Osteocyte (in vitro differentiated cells): Measurements from ENCODE around the gene P2RY4. TPM values are rescaled to one million over a fixed set of nuclear protein-coding genes. Genes with fewer than 3 reads are reported as not detected.

ENCODE experiments used
- DNase-seq: peaks from one replicate; pipeline ENCODE4 v3.0.0; 2021; ENCODE audit warnings: mixed read lengths; ENCODE audit not compliant: unreplicated experiment; ENCODE audit errors: extremely low spot score
- H3K27ac Mint-ChIP-seq: one replicate; pipeline ENCODE4 v1.8.0; 2021; ENCODE audit warnings: mild to moderate bottlenecking, mixed read lengths; ENCODE audit not compliant: unreplicated experiment
- H3K27me3 Mint-ChIP-seq: one replicate; pipeline ENCODE4 v1.8.0; 2021; ENCODE audit warnings: mixed read lengths; ENCODE audit not compliant: unreplicated experiment
- H3K36me3 Mint-ChIP-seq: one replicate; pipeline ENCODE4 v1.8.0; 2021; ENCODE audit warnings: mixed read lengths; ENCODE audit not compliant: unreplicated experiment
- H3K4me1 Mint-ChIP-seq: one replicate; pipeline ENCODE4 v1.8.0; 2021; ENCODE audit warnings: mixed read lengths; ENCODE audit not compliant: unreplicated experiment
- H3K4me3 Mint-ChIP-seq: one replicate; pipeline ENCODE4 v1.8.0; 2021; ENCODE audit warnings: mild to moderate bottlenecking, moderate library complexity, mixed read lengths; ENCODE audit not compliant: unreplicated experiment
- H3K9me3 Mint-ChIP-seq: one replicate; pipeline ENCODE4 v1.8.0; 2021; ENCODE audit warnings: mixed read lengths; ENCODE audit not compliant: unreplicated experiment
- long read RNA-seq: library from polyadenylated mRNA; unstranded; transcript quantifications from one replicate; pipeline ENCODE4 v2.0.0, GENCODE V29; 2021
- total RNA-seq: library from RNA; stranded (reverse); gene quantifications from 2 replicates; pipeline ENCODE4 v1.2.1, GENCODE V29; 2021
- TF ChIP-seq, protein P1 (sequence below): fragments of 200-600 bp; sonication (generic); IDR thresholded peaks from 2 replicates; pipeline ENCODE4 v1.5.0; 2021; ENCODE audit warnings: antibody characterized with exemption, mild to moderate bottlenecking, moderate library complexity

The P2RY4 gene
- total RNA-seq: 0.27 TPM in 1 of 2 replicates, not detected in the other
- long read RNA-seq: 0 reads

DNA sequence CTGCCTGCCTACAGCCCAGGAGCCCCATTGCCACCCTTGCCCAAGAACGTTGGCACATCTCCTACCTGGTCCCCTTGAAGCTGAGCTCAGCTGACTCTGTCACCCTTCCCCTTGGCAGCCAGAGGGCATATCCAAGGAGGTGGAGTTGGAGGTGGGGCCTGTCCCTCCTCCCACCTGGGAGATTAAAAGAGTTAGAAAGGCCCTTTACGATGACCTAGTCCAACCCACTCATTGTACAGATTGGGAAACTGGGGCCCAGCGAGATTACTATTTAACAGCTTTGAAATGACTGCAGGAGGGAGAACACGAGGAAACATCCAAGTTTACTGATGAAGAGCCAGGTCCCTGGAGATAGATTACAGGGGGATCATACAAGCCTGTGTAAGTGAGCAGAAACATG is at the start of gene P2RY4:
P2RY4 (minus strand) TSS at position 101 of the 400 bp plus-strand sequence. CDS start 580 bp downstream, outside the sequence.
- Mint-ChIP-seq H3K4me3 (no peak within 1 kb of the TSS), H3K27me3 (no peaks in the 10 kb centered on the region), H3K36me3 (no peaks in the 10 kb centered on the region), H3K27ac (no peak within 1 kb of the TSS), H3K4me1 (no peaks in the 10 kb centered on the region), H3K9me3 (peaks cover under 1% of the 10 kb centered on the region)
- no peak for DNase-seq
- TF ChIP-seq, protein P1, sequence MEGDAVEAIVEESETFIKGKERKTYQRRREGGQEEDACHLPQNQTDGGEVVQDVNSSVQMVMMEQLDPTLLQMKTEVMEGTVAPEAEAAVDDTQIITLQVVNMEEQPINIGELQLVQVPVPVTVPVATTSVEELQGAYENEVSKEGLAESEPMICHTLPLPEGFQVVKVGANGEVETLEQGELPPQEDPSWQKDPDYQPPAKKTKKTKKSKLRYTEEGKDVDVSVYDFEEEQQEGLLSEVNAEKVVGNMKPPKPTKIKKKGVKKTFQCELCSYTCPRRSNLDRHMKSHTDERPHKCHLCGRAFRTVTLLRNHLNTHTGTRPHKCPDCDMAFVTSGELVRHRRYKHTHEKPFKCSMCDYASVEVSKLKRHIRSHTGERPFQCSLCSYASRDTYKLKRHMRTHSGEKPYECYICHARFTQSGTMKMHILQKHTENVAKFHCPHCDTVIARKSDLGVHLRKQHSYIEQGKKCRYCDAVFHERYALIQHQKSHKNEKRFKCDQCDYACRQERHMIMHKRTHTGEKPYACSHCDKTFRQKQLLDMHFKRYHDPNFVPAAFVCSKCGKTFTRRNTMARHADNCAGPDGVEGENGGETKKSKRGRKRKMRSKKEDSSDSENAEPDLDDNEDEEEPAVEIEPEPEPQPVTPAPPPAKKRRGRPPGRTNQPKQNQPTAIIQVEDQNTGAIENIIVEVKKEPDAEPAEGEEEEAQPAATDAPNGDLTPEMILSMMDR: no peak

DNA sequence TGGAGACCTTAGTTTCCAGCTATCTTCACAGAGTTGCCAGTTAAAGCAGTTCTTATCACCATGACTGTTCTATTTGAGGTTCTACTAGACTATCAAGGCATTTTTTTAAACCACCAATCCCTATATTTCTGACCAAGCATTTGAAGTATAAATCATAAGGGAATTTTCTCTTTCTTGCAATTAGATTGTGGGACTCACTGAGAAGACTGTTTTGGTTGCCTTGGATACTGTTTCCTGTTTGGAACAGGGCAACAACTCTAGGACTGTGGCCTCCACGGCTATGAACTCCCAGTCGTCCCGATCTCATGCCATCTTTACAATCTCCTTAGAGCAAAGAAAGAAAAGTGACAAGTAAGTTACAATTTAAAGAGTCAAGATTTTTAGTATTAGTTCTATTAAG is 41.7 kb upstream of the P2RY4 start:
- TF ChIP-seq, protein P1: no peak
- Mint-ChIP-seq H3K27ac (peak overlapping the region; percentile 80), H3K27me3 (no peaks in the 10 kb centered on the region), H3K4me3 (no peak overlapping the region), H3K4me1 (peaks cover 12% of the 10 kb centered on the region), H3K36me3 (no peaks in the 10 kb centered on the region), H3K9me3 (peaks cover 4% of the 10 kb centered on the region)
- no peak for DNase-seq

DNA sequence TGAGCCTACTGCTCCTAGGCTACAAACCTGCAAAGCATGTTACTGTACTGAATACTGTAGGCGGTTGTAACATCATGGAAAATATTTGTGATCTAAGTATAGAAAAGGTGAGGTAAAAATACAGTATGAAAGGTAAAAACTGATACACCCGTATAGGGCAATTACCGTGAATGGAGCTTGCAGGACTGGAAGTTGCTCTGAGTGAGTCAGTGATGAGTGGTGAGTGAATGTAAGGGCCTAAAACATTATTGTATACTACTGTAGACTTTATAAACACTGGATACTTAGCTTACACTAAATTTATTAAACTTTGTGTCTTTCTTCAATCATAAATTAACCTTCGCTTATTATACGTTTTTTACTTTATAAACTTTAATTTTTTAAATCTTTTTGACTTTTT is 33.6 kb upstream of the P2RY4 start:
- TF ChIP-seq, protein P1: no peak
- Mint-ChIP-seq H3K9me3 (no peaks in the 10 kb centered on the region), H3K36me3 (no peaks in the 10 kb centered on the region), H3K27me3 (no peaks in the 10 kb centered on the region), H3K27ac (no peak overlapping the region), H3K4me3 (no peak overlapping the region), H3K4me1 (peaks cover 27% of the 10 kb centered on the region)
- DNase-seq: no peak

- H3K9me3 Mint-ChIP-seq: no peaks in the 10 kb centered on the region
- peaks cover 30% of the 10 kb centered on the region for H3K4me1 Mint-ChIP-seq
- no peaks in the 10 kb centered on the region for H3K27me3 Mint-ChIP-seq
- TF ChIP-seq, protein P1: no peak
- no peak overlapping the region for H3K4me3 Mint-ChIP-seq
- peaks cover 3% of the 10 kb centered on the region for H3K36me3 Mint-ChIP-seq
- peak overlapping the region; percentile 58 for H3K27ac Mint-ChIP-seq
- DNase-seq: no peak
Observed at GRCh38 chrX:70292788-70293187, 32.8 kb upstream of the P2RY4 start.

GRCh38 chrX:70289793-70290770 is 30.1 kb upstream of the P2RY4 start, which contains the start of the genes KIF4A and PDZD11:
Gene KIF4A, plus strand, starts transcription at chrX:70290104. Its CDS starts 355 bp downstream, at chrX:70290459.
Gene PDZD11, minus strand, starts transcription at chrX:70289927. Its CDS starts 586 bp downstream, at chrX:70289341.
- Mint-ChIP-seq H3K4me1 (peaks cover 30% of the 10 kb centered on the region), H3K36me3 (peaks cover 8% of the 10 kb centered on the region), H3K27ac (peak within 1 kb of the TSS; percentile 71), H3K9me3 (no peaks in the 10 kb centered on the region), H3K4me3 (peak within 1 kb of the TSS; percentile 91), H3K27me3 (no peaks in the 10 kb centered on the region)
- TF ChIP-seq, protein P1: no peak
- peak; percentile 93 for DNase-seq
